HCT116 (cell line): ENCODE results near the gene LRCH1. TPM values are rescaled to one million over a fixed set of nuclear protein-coding genes. Genes with fewer than 3 reads are reported as not detected.

ENCODE experiments used
- ATAC-seq: fragments of 200-7000 bp; cut with Tn5 transposase; 2 replicates; pipeline ENCODE4 v1.9.1; 2020; ENCODE audit warnings: mild to moderate bottlenecking, moderate library complexity
- BruUV-seq: library from RNA; stranded (reverse); fragments of 400-500 nt; replicated peaks from 2 replicates; lab custom pipeline; 2021; lab: Mats Ljungman, UMichigan
- CTCF ChIA-PET: fragments of 300-600 bp; sonication (Branson Sonifier 250); formaldehyde crosslinking; loops from one replicate; lab custom pipeline; 2021; ENCODE audit warnings: antibody characterized with exemption; lab: Charles Lee
- POLR2A ChIA-PET: fragments of 300-600, 350-600 bp; sonication (Branson Sonifier 250); formaldehyde crosslinking; loops from one replicate; lab custom pipeline; 2021; ENCODE audit warnings: antibody characterized with exemption; lab: Charles Lee
- RAD21 ChIA-PET, 2 experiments: fragments of 300-600 bp; sonication (Branson Sonifier 250); formaldehyde crosslinking; loops; one replicate each; lab custom pipeline; 2023; ENCODE audit warnings: low total read pairs in 2 of 2; ENCODE audit not compliant: uncharacterized antibody in 2 of 2, unreplicated experiment in 2 of 2, low non-redundant PET in 1 of 2; lab: Charles Lee
- DNase-seq: peaks from one replicate; pipeline ENCODE4 v3.0.0-alpha.2; 2010; ENCODE audit warnings: low read depth, low spot score
- H2AFZ ChIP-seq: fragments of 200-600 bp; shearing (Covaris generic), sonication (generic); 2 replicates; pipeline ENCODE4 v1.6.1; 2017; ENCODE audit warnings: low read depth, mixed run types, mixed read lengths, antibody characterized with exemption, low read length; ENCODE audit not compliant: poor library complexity, severe bottlenecking
- H3K27ac ChIP-seq: 2 replicates; pipeline ENCODE4 v1.5.1; 2012; ENCODE audit warnings: low read depth, low read length
- H3K27me3 ChIP-seq: fragments of 200-600 bp; sonication (generic); 2 replicates; pipeline ENCODE4 v1.6.1; 2016; ENCODE audit warnings: mixed run types, low read length, mixed read lengths; ENCODE audit not compliant: insufficient read depth
- H3K36me3 ChIP-seq, 2 experiments: fragments of 200-500 bp in 1 of 2; fragments of 200-600 bp in 1 of 2; sonication (Bioruptor generic) in 1 of 2; sonication (generic) in 1 of 2; 2 replicates each; pipeline versions ENCODE4 v1.5.1 to v1.6.1; 2014 to 2016; ENCODE audit warnings: low read length in 2 of 2, inconsistent platforms in 1 of 2, mixed read lengths in 1 of 2, mixed run types in 1 of 2; ENCODE audit not compliant: insufficient read depth in 2 of 2, control insufficient read depth in 1 of 2
- H3K4me1 ChIP-seq, 2 experiments: fragments of 200-600 bp in 1 of 2; sonication (generic) in 1 of 2; 2 replicates each; pipeline versions ENCODE4 v1.5.1 to v1.6.1; 2012 to 2017; ENCODE audit warnings: low read length in 2 of 2, inconsistent platforms in 1 of 2, mild to moderate bottlenecking in 1 of 2, mixed read lengths in 1 of 2, mixed run types in 1 of 2, moderate library complexity in 1 of 2; ENCODE audit not compliant: insufficient read depth in 2 of 2, control insufficient read depth in 1 of 2
- H3K4me2 ChIP-seq: fragments of 200-600 bp; sonication (generic); 2 replicates; pipeline ENCODE4 v1.6.1; 2017; ENCODE audit warnings: mixed run types, low read length, mixed read lengths
- H3K4me3 ChIP-seq, 2 experiments: fragments of 200-600 bp in 1 of 2; sonication (generic) in 1 of 2; replicated peaks in 1 of 2; 2 replicates each; pipeline ENCODE4 v1.5.1; 2011 to 2016; ENCODE audit warnings: low read length in 2 of 2, control low read depth in 1 of 2, low read depth in 1 of 2, mild to moderate bottlenecking in 1 of 2, mixed read lengths in 1 of 2, mixed run types in 1 of 2
- H3K79me2 ChIP-seq: fragments of 200-600 bp; sonication (generic); 2 replicates; pipeline ENCODE4 v1.6.1; 2017; ENCODE audit warnings: mild to moderate bottlenecking, mixed run types, low read length, moderate library complexity, mixed read lengths; ENCODE audit not compliant: insufficient read depth
- H3K9ac ChIP-seq: fragments of 200-600 bp; sonication (generic); 2 replicates; pipeline ENCODE4 v1.6.1; 2016; ENCODE audit warnings: low read length, mixed read lengths
- H3K9me2 ChIP-seq: fragments of 200-600 bp; sonication (generic), shearing (Covaris generic); 2 replicates; pipeline ENCODE4 v1.6.1; 2017; ENCODE audit warnings: mixed run types, mild to moderate bottlenecking, moderate library complexity; ENCODE audit not compliant: insufficient read depth
- H3K9me3 ChIP-seq, 2 experiments: fragments of 200-500 bp in 1 of 2; fragments of 200-600 bp in 1 of 2; sonication (Bioruptor generic) in 1 of 2; sonication (generic) in 1 of 2; 2 replicates each; pipeline ENCODE4 v1.6.1; 2014 to 2017; ENCODE audit warnings: low read length in 2 of 2, mixed read lengths in 2 of 2, inconsistent platforms in 1 of 2, low read depth in 1 of 2, mild to moderate bottlenecking in 1 of 2, mixed run types in 1 of 2, moderate library complexity in 1 of 2; ENCODE audit not compliant: control insufficient read depth in 1 of 2, insufficient read depth in 1 of 2
- H4K20me1 ChIP-seq: fragments of 200-600 bp; sonication (generic), shearing (Covaris generic); 2 replicates; pipeline ENCODE4 v1.6.1; 2017; ENCODE audit warnings: mixed run types, mild to moderate bottlenecking, moderate library complexity; ENCODE audit not compliant: insufficient read depth
- EGR1 ChIP-seq: IDR thresholded peaks from 2 replicates; pipeline ENCODE4 v1.6.1; 2012; ENCODE audit warnings: low read depth
- EZH2 ChIP-seq: fragments of 200-600 bp; sonication (generic); IDR thresholded peaks from 2 replicates; pipeline ENCODE4 v1.6.1; 2017; ENCODE audit warnings: antibody characterized with exemption, mixed run types
- FOSL1 ChIP-seq: IDR thresholded peaks from 2 replicates; pipeline ENCODE4 v1.6.1; 2012; ENCODE audit warnings: low read depth
- POLR2AphosphoS5 ChIP-seq: IDR thresholded peaks from 2 replicates; pipeline ENCODE4 v1.6.1; 2011; ENCODE audit warnings: mild to moderate bottlenecking, low read depth, low read length, moderate library complexity
- SRF ChIP-seq: IDR thresholded peaks from 2 replicates; pipeline ENCODE4 v1.6.1; 2012; ENCODE audit warnings: low read depth
- intact Hi-C: fragments of 100-400 bp; cut with micrococcal nuclease; formaldehyde crosslinking; loops from 2 replicates; pipeline ENCODE4 v1.10.0; 2022
- total RNA-seq: library from RNA; stranded (reverse); gene quantifications from one replicate; pipeline ENCODE4 v1.2.1, GENCODE V29; 2021; ENCODE audit not compliant: unreplicated experiment

LRCH1 gene
- total RNA-seq, 1 experiment from 2014 or later = 15.6 TPM

DNA sequence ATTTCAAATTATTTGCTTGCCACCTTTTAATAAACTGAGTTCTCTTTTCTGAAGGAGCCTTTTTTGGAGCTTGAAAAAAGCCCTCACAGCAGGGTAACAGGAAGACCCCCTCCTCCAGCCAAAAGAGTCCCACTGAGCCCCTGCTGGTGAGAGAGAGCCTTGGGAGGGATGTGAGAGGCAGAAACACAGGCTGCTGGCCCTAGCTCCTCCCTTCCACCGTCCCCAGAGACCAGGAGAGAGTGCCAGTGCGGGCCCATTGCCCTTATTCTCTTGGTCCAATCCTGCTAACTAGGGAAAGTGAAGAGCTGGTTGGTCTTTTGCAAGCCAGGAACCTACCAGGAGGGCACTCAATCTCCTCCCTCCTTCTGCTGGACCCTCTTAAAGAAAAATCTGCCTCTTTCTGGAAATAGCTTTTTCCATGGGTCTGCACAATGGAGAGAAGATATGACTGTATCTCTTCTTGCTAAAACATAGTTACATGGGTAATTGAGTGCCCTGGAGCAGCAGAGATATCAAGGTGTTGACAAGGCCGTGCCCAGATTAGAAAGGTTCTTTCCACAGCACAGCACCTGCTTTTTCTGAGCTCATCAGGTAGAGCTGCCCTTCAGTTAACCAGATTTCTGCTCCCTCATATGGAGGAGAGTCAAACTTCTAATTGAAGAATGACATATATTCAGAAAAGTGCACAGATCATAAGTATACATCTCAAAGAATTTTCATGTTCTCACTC is 113.9 kb downstream of the LRCH1 start:
- no peak overlapping the region for H2AFZ ChIP-seq
- ChIA-PET RAD21 (no interaction called here), POLR2A (interaction anchor here (0.8 kb wide), 1 partner anchor 9 kb away, joined by 5 read pairs; no protein-coding TSS in a partner anchor), CTCF (no interaction called here)
- no TSS peak for BruUV-seq
- no peaks in the 10 kb centered on the region for H4K20me1 ChIP-seq
- no peak for TF ChIP-seq POLR2AphosphoS5
- TF ChIP-seq, all 23 proteins: peak for 0
- no peak overlapping the region for H3K9ac ChIP-seq
- no peaks in the 10 kb centered on the region for H3K36me3 ChIP-seq
- no peak overlapping the region for H3K4me2 ChIP-seq
- DNase-seq = no peak
- no peaks in the 10 kb centered on the region for H3K4me1 ChIP-seq
- no peaks in the 10 kb centered on the region for H3K27me3 ChIP-seq
- no peak overlapping the region for H3K4me3 ChIP-seq
- no peak overlapping the region for H3K27ac ChIP-seq
- ATAC-seq = no peak
- peaks cover 19% of the 10 kb centered on the region; the same call in 1 of the 2 replicates for H3K79me2 ChIP-seq
- no peaks in the 10 kb centered on the region for H3K9me2 ChIP-seq
- H3K9me3 ChIP-seq = no peaks in the 10 kb centered on the region
- intact Hi-C loops = no loop called here

DNA sequence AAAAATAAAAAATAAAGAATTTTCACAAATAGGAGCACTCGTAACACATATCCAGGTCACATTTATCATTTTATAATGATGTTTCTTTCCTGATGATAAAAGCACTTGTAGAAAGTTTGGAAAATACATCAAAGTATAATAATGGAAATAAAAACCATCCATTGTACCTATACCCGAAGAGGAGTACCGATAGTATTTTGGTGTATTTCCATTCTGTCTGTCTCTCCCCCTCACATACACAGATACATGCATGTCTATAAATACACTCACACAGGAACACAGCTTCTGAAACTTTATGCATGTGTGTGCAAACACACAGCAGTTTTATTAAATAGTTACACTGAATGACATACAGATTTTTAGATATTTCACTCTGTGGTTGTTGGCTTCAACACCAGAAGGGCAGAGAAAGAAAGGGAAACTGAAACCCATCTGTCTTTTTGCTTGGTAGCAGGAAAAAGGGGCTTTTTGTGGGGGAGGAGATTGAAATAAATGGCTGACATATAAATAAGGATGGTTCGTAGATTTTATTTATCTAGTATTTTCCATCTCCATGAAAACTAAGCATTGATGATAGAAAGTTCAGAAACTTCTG is 114.8 kb downstream of the LRCH1 start:
- H4K20me1 ChIP-seq = no peaks in the 10 kb centered on the region
- ChIA-PET RAD21 (no interaction called here), POLR2A (no interaction called here), CTCF (interaction anchor here (0.6 kb wide), 1 partner anchor 32 kb away, joined by 3 read pairs; no protein-coding TSS in a partner anchor)
- no peak overlapping the region for H3K27ac ChIP-seq
- no peaks in the 10 kb centered on the region for H3K4me1 ChIP-seq
- H2AFZ ChIP-seq = no peak overlapping the region
- no peaks in the 10 kb centered on the region for H3K9me3 ChIP-seq
- no peak for TF ChIP-seq FOSL1
- no peak for TF ChIP-seq SRF
- TF ChIP-seq EGR1 = no peak
- no peak for TF ChIP-seq POLR2AphosphoS5
- no peak for TF ChIP-seq EZH2
- H3K4me2 ChIP-seq = no peak overlapping the region
- BruUV-seq = no TSS peak
- no peaks in the 10 kb centered on the region for H3K9me2 ChIP-seq
- H3K27me3 ChIP-seq = no peaks in the 10 kb centered on the region
- H3K79me2 ChIP-seq = peaks cover 12% of the 10 kb centered on the region; the same call in 1 of the 2 replicates
- H3K36me3 ChIP-seq = no peaks in the 10 kb centered on the region
- ATAC-seq = no peak
- DNase-seq = no peak
- intact Hi-C loops = no loop called here
- no peak overlapping the region for H3K9ac ChIP-seq
- no peak overlapping the region for H3K4me3 ChIP-seq
